GM19463 (cell line): ENCODE measurements around the gene TAS1R1.

Experiments
- ATAC-seq: cut with Tn5 transposase; IDR thresholded peaks from one replicate; pipeline ENCODE4 v1.9.1; 2021; ENCODE audit warnings: mild to moderate bottlenecking, moderate library complexity; ENCODE audit not compliant: unreplicated experiment

TAS1R1 gene

DNA sequence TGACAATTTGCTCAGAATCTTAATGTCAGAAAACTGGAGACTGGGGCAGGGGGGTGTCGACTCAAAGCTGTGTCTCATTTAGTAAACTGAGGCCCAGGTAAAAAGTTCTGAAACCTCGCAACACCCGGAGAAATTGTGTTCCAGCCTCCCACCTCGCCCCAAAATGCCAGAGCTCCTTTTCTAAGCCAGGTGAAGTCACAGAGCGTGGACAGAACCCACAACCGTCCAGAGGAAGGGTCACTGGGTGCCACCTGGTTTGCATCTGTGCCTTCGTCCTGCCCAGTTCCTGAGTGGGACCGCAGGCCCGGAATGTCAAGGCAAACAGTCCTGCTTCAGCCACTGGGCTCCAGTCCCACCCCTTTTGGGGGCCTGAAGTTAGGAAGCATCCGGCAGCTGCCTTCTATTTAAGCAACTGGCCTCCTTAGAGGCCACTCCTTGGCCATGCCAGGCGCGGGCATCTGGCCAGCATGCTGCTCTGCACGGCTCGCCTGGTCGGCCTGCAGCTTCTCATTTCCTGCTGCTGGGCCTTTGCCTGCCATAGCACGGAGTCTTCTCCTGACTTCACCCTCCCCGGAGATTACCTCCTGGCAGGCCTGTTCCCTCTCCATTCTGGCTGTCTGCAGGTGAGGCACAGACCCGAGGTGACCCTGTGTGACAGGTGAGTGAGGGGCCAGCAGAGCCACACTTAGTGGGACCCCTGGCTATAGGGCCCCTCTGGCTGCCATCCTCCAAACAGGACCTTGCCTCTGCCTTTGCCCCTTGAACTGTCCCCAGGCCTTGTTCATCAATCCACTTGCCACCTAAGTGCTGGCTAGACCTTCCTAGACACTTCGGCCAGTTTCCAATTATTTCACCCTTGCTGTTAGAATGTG is at the start of gene TAS1R1:
TSS of gene TAS1R1 (plus strand) at position 401 of the 872 bp plus-strand sequence. CDS start at position 468, 67 bp downstream.
- ATAC-seq: no peak

- ATAC-seq: no peak
These were observed 49.5 kb upstream of the TAS1R1 start for GRCh38 chr1:6505367-6506209.

GRCh38 chr1:6506210-6507036 is 48.7 kb upstream of the TAS1R1 start:
- no peak for ATAC-seq

GRCh38 chr1:6507037-6507428 is 48.1 kb upstream of the TAS1R1 start:
- ATAC-seq: no peak

DNA sequence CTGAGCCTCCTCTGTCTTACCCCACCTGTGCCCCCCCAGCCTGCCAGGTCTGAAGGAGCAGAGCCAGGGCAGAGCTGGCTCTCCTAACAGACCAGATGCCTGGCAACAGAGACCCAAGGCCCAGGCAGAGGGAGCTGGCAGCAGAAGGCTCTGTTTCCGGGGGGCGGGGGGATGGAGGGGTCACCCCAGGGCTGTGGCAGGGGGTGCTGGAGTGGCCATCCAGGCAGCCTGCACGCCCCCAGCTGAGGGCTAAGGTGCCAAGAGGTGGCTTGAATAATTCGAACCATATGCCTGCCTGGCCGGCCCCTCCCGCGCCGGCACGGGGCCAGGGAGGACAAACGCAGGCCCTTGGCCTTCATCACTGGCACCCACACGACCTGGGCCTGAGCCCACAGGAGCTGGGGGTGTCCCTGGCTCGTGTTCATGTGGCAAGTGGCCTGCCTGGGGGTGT is 47.6 kb upstream of the TAS1R1 start:
- ATAC-seq: no peak

GRCh38 chr1:6508154-6508815 is 46.8 kb upstream of the TAS1R1 start:
- no peak for ATAC-seq

- ATAC-seq: no peak
These were observed 46.3 kb upstream of the TAS1R1 start for GRCh38 chr1:6508816-6509189.

DNA sequence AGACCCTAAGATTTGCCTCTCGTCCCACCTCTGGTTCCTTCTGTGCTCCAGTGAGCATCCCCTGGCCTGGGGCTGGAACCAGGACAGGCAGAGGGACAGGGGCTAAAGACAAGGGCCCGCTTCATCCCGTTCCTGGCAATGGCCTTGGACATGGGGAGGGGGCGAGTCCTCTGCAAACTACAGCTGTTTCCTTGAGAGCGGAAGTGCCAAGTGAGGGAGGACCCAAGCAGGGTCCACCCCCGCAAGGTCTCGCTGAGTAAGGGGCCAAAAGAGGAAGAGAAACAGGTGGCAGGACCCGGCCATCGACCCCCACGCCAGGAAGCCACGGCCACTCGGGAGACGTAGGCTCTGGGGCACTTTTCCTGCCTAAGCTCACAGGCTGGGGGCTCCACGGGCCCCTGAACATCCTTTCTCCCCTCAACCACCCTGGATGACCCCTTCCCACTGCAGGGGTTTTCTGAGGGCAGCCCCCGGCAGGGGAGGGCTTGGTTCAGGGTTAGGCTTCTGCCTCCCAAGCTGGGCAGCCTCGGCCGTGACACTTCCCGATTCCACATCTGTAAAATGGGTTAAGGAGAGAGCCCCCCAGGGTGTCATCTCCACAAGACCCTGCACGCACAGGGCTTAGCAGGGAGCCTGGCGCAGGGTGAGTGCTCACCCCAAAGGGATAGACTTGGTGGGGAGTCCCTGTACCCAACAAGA is 45.7 kb upstream of the TAS1R1 start:
- ATAC-seq: no peak

GRCh38 chr1:6509919-6510291 is 45.2 kb upstream of the TAS1R1 start:
- no peak for ATAC-seq

DNA sequence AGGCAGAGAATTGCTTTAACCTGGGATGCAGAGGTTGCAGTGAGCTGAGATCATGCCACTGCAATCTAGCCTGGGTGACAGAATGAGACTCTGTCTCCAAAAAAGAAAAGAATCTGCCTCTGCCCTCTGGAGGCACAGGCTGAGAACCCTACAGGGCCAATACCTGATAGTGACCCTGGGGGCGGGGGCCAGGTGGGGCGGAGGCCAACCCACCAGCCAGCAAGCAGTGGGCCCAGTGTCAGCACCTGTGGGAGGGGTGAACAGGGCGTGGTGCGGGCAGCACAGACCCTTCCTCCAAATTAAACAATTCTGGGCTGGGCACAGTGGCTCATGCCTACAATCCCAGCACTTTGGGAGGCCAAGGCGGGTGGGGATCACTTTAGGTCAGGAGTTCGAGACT is 44.6 kb upstream of the TAS1R1 start:
- no peak for ATAC-seq

GRCh38 chr1:6511056-6511455 is 44.1 kb upstream of the TAS1R1 start:
- ATAC-seq: no peak

DNA sequence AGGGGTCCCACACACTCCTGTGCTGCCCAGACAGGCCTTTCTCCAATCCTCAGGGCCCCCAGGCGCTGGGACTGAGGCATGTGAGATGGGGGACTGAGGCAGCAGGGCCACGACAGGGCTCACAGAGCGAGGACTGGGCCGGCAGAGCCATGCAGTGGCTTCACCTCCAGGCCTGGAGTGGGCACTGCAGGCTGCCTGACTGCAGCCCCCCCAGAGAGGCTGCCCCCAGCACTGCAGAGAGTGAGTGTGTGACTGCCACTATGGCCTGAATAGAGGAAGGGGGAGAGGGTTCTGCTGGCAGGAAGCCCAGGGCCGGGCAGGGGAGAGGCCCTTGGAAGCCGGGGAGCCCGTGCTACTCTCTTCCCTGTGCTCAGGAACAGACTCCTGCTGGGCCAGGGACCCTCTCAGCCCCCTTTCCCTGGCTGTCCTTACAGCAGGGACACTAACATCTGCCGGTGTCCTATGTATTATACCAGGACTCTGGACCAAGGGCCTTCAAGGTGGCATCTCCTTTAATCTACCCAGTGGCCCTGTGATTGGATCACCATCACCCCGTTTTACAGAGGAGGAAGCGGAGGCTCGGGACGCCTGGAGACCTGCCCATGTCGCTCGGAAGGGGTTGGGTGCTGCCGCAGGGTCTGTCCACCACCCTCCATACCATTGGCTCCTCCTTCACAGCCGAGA is 43.4 kb upstream of the TAS1R1 start:
- ATAC-seq: no peak

- ATAC-seq: no peak
These were observed 42.7 kb upstream of the TAS1R1 start for GRCh38 chr1:6512245-6512907.

- ATAC-seq: no peak
These were observed 42.2 kb upstream of the TAS1R1 start for GRCh38 chr1:6512908-6513280.

DNA sequence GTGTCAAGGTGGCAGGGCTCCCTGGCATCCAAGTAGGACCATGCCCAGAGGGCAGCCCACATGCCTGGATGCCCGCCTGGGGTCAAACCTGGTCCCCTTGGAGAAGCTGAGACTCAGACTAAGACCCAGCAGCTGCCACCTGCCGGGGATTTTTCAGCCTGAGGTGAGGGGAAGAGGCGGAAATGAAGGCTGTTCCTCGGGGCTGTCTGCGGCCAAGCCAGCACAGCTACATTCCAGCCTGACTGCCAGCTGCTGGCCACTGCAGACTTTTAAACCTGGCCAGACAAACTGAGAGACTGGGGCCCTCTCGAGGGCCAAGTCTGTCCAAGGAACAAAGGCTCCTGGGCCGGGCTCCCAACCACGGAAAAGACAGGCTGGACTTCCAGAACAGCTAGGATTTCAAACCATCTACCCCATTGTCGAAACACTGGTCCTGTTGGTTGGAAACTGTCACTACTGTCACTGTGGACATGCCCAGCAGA is 41.7 kb upstream of the TAS1R1 start:
- ATAC-seq: no peak

DNA sequence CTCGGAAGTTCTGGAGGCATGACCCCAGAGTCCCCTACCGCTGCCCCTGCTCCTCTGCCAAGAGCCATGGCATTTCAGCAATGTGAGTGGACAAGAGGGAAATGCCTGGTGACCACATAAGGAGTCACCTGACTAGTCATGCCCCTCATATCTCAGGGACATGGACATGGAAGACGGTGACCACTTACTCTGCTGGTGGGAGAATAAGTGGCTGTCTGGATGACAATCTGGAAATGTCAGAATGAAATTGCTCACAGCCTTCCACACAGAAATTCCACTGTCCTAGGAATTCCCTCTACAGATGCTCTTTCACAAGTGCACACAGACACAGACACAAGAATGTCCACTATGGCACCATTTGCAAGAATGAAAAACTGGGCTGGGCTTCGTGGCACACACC is 39.3 kb upstream of the TAS1R1 start:
- ATAC-seq: no peak

GRCh38 chr1:6517435-6517851 is 37.7 kb upstream of the TAS1R1 start:
- no peak for ATAC-seq

DNA sequence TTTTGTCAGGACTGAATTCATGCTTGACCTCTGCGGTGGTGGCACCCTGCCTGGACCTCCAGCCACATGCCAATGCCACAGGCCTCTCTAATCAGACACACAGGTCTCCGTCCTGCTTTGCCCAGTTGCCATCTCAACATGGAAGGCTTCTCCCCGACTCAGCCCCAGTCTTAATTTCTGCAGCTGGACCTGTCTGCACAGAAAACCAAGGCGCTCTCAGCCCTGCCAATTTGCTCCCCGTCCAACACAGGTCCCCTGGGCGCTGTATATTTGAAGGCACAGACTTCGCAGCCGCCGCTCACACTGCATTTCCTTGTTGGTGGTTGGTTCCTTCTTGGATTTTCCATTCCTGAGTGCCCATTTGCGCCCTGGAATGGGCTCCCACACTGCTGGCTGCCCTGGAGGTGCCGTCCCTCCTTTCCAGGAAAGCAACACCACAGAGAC is 35.6 kb upstream of the TAS1R1 start:
- no peak for ATAC-seq
